ENCODE results near the gene CCL28. TPM values are rescaled to one million over a fixed set of nuclear protein-coding genes. Genes with fewer than 3 reads are reported as not detected.

CCL28 gene
- polyA plus RNA-seq, 1 experiment = 0.29 TPM

DNA sequence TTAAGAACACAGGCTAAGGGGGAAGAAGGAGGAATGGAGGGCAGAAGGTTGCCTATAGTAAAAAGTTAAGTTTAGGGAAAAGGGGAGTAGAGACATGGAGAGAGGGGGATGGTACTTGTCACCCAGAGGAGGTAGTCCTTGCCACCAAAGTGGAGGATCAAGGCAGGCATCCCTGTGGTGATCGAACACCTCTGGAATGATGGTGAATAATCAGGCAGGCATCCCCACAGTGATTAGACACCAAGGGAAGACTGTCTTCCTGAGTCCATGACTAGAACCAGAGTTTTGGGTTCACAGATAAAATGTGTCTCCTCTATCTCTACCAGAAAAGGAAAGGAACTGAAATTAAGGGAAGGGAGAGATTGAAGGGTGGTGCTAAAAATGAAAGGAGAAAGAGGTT is 79.8 kb downstream of the CCL28 start:
- CTCF ChIA-PET = no interaction called here
- Histone ChIP-seq H3K36me3 (ENCODE audit: control insufficient read depth, insufficient read depth, low read length) (no peaks in the 10 kb centered on the region), H3K4me3 (ENCODE audit: low read depth, low read length) (no peak overlapping the region), H3K27me3 (ENCODE audit: control insufficient read depth, insufficient read depth, low read length) (no peaks in the 10 kb centered on the region)
- TF ChIP-seq CTCF (IDR thresholded peaks at IDR 0.05; ENCODE audit: insufficient read depth, low read depth, low read length) = no peak
- POLR2A ChIA-PET = no interaction called here
- DNase-seq (ENCODE audit: low read depth) = no peak

Other genes starting within 250 kb of the CCL28 start
- 1.1 and 1.3 TPM in 2 replicates for gene NIM1K, start 220.2 kb downstream of the CCL28 start, polyA plus RNA-seq (2011; rRNA removed)
- gene HMGCS1, start 99.0 kb downstream of the CCL28 start, polyA plus RNA-seq (2011; rRNA removed) = 8.6 and 11.3 TPM in 2 replicates
- 11.4 and 32.9 TPM in 2 replicates for gene TMEM267, start 71.5 kb upstream of the CCL28 start, polyA plus RNA-seq (2011; rRNA removed)
- 2.6 and 4.7 TPM in 2 replicates for gene C5orf34, start 102.8 kb upstream of the CCL28 start, polyA plus RNA-seq (2011; rRNA removed)
- gene PAIP1, start 144.7 kb upstream of the CCL28 start, polyA plus RNA-seq (2011; rRNA removed) = 71.8 and 126 TPM in 2 replicates
- 44.8 and 48.7 TPM in 2 replicates for gene NNT, start 190.8 kb upstream of the CCL28 start, polyA plus RNA-seq (2011; rRNA removed)

Data from BJ (cell line).